ENCODE results near the gene KRTAP5-7. TPM values are rescaled to one million over a fixed set of nuclear protein-coding genes. Genes with fewer than 3 reads are reported as not detected.

The KRTAP5-7 gene
- total RNA-seq, 1 donor from 2014 or later = not detected

DNA sequence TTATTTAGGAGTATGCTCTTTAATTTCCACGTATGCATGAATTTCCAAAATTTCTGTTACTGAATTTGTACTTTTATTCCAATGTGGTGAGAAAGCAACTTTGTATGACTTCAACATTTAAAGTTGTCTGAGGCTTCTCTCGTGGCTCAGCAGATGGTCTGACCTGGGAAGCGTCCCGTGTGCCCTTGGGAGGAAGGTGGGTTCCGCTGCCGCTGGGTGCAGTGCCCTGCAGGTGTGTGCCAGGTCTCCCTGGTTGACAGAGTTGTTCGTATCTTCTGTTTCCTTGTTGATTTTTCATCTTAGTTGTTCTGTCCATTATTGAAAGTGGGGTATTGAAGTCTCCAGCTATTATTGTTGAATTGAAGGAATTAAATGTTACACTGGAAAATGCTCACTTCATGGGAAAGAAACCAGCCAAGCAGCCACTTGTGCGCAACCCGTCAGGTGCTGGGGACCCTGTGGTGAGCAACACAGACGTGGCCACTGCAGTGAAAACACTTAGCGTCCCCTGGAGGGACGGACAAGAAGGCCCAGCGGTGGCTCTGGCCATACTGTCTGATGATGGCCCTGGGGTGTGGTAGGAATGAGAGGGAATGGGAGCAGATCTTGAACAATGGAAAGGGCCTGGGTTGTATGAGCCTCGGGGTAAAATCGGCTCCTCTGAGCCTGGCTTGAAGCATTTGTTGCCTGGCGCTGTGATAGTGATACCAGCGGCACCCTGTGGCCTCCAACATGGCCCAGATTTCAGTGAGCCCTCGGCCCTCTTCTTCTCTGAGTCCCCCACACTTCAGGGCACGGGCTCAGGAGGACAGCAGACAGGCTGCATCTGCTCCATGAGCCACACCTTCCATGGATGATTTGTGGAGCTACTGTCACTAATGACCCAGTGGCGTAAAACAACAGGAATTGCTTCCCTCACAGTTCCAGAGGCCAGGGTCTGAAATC, 31.5 kb upstream of the KRTAP5-7 start:
- DNase-seq (ENCODE audit: low read depth in 2 of 2) = no peak

DNA sequence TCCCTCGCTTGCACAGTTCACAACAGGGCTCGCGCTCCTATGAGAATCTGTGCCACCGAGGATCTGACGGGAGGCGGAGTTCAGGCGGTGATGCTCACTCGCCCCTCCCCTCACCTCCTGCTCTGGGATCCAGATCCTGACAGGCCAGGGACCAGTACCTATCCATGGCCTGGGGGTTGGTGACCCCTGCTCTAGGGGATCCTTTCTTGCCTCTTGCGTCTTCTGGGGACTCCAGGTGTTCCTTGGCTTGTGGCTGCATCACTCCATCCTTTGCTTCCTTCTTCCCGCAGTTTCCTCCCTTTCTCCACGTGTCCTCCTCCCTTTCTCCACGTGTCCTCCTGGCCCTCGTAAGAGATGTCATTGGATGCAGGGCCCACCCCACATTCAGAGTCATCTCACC, 30.6 kb upstream of the KRTAP5-7 start:
- no peak for DNase-seq (ENCODE audit: low read depth in 2 of 2)

- no peak for DNase-seq (ENCODE audit: low read depth in 2 of 2)
Measured at GRCh38 chr11:71498091-71498490, 29.0 kb upstream of the KRTAP5-7 start.

- DNase-seq (ENCODE audit: low read depth in 2 of 2) = peak; percentile 86 to 87
Measured at GRCh38 chr11:71499125-71499524, 27.9 kb upstream of the KRTAP5-7 start.

- peak; percentile 74 to 81 for DNase-seq (ENCODE audit: low read depth in 2 of 2)
Measured at GRCh38 chr11:71499546-71499945, 27.5 kb upstream of the KRTAP5-7 start.

DNA sequence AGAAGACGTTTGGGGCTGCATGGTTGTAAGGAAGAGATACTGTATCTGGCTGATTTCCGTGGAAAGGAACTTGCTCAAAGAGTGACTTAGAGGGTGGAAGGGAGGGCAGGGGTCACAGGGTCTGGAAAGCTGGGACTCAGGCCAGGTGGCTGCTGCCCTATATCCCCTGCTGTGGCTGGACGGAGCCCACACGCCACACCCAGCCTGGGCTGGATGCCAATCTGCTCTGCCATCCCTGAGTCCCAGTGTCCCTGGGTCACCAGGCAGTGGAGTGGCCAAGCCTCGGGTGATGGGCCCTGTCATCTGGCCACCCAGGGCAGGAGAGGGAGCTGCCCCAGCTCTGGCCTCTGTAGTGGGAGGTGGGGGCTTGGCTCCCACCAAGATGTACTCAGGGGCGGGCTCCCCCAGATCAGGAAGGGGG, 26.5 kb upstream of the KRTAP5-7 start:
- DNase-seq (ENCODE audit: low read depth in 2 of 2) = peak; percentile 10 to 77

GRCh38 chr11:71501071-71501985, 25.7 kb upstream of the KRTAP5-7 start:
- no peak for DNase-seq (ENCODE audit: low read depth in 2 of 2)

- DNase-seq (ENCODE audit: low read depth in 2 of 2) = no peak
Measured at GRCh38 chr11:71502026-71502425, 25.0 kb upstream of the KRTAP5-7 start.

- no peak for DNase-seq (ENCODE audit: low read depth in 2 of 2)
Measured at GRCh38 chr11:71502871-71503435, 24.1 kb upstream of the KRTAP5-7 start.

DNA sequence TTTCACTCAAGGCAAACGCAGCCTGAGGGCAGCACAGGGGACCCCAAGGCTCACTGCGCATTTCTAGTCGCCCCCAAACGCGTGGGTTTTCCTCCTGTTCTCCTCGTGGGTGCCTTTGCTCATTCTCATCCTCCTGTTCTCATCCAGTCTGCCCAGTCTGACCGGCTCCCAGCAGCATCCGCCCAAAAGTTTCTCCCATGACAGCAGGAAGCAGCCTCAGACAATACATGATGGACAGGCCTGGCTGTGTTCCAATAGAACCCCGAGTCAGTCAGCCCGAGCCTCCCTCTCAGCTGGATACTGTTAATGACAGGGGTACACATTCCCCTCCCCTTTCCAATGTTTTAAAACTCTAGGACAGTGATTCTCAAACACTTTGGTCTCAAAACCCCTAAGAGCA, 22.5 kb upstream of the KRTAP5-7 start:
- DNase-seq (ENCODE audit: low read depth in 2 of 2) = peak; percentile 83 to 94

DNA sequence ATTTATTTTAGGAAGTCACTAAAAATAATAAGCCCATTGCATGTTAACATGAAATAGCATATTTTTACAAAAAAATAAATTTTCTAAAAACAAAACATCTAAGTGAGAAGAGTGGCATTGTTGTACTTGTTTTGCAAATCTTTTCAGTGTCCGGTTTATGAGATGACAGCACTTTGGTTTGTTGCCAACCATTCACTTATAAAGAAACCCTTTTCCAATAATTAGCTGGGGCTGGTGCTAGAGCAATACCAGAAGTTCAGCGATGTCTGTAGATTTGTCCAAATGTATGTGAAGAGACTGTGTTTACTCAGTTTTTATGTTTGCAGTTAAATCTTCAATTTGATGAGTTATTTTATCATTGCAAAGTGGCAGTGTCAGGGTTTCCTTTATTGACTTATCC, 22.1 kb upstream of the KRTAP5-7 start:
- peak; percentile 65 to 85 for DNase-seq (ENCODE audit: low read depth in 2 of 2)

DNA sequence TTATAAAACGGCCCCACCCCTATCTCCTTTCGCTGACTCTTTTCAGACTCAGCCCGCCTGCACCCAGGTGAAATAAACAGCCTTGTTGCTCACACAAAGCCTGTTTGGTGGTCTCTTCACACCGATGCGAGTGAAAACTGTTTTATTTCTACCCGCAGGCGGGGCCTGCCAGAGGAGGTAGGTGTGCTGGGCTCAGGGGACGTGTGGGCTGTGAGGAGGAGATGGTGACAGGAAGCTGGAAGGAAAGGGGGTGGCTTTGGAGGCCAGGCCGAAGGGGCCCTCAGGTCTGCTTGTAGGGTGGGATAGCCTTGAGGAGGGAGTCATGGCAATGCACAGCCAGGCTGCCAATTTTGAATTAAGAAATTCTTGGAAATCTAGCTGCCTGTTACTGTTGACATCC, 21.3 kb upstream of the KRTAP5-7 start:
- DNase-seq (ENCODE audit: low read depth in 2 of 2) = no peak

DNA sequence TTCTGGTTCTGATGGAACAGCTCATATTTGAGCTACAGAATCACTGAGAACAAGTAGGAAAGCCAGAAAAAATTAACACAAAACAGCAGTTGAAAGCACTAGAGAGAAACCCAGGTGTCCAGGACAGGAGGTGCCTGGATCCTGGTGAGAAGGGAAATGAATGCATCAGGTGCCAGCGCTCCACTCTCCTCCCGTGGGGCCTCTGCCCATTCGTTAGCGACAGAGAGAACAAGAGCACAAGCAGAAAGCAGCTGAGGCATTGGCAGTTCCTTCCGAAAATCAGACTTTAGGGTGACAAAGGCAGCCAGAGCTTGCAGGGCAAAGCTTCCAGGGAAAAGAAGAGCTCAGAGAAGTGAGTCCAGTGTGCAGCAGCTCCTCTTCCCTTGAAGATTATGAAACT, 20.0 kb upstream of the KRTAP5-7 start:
- DNase-seq (ENCODE audit: low read depth in 2 of 2) = no peak

DNA sequence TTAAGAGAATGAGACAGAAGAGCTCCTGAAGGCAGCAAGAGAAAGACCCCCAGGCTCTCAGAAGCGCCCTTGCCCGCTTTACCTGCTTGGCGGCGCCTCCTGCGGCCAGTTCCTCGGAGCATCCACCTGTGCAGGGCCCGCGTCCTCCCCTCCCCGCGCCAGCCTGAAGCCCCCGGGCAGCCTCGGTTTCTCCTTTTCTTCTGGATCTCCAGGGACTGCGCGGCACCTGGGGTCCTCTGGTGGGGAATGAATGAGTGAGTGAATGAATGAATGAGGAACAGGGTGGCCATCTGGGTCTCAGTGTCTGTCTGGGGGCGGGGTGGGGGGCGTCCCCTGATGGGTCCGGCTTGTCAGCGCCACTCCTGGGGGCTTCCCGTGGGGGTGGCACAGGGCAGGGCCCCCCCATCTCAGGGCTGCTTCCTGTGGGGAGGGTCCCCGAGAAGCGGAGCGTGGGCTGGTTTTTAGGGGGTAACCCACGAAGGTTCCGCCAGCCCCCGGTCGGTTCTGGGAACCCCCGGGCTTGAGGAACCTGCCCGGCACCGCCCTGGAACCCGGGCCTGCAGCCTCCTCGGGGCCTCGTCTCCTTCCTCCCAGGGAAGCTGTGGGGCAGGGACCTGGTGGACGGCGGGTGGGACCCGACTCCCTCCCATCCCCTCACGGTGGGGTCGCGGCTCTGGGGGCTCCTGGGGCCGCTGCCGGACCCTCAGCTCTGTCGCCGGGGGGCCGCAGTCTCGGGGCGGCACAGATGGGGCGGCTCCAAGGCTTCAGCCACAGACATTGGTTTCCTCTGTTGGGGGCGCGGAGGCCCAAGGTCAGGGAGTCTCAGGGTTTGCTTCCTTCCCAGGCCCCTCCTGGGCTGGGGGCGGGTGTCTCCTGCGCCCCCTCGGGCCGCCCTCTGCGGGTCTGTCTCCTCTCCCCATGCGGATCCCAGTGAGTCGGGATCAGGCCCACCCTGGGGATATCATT, 8.3 kb upstream of the KRTAP5-7 start:
- no peak for DNase-seq (ENCODE audit: low read depth in 2 of 2)

- DNase-seq (ENCODE audit: low read depth in 2 of 2) = no peak
Measured at GRCh38 chr11:71519546-71519945, 7.5 kb upstream of the KRTAP5-7 start.

- DNase-seq (ENCODE audit: low read depth in 2 of 2) = no peak
Measured at GRCh38 chr11:71525188-71525937, 1.7 kb upstream of the KRTAP5-7 start.

DNA sequence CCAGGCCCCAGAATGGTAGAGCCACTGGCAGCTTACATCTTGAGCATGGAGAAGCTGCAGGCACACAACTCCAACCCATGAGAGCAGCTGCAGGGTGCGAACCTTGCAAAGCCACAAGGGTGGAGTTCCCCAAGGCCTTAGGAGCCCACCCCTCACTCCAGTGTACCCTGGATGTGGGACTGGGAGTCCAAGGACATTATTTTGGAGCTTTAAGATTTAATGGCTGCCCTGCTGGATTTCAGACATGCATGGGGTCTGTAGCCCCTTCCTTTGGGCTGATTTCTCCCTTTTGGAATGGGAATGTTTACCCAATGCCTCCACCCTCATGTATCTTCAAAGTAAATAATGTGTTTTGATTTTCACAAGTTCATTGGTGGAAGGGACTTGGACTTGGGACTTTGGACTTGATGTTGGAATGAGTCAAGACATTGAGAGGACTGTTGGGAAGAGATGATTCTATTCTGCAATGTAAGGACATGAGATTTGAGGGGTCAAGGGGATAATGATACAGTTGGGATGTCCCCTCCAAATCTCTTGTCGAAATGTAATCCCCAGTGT, 1.1 kb upstream of the KRTAP5-7 start:
- no peak for DNase-seq (ENCODE audit: low read depth in 2 of 2)

GRCh38 chr11:71527576-71528210, 626 bp downstream of the KRTAP5-7 start:
- no peak for DNase-seq (ENCODE audit: low read depth in 2 of 2)

DNA sequence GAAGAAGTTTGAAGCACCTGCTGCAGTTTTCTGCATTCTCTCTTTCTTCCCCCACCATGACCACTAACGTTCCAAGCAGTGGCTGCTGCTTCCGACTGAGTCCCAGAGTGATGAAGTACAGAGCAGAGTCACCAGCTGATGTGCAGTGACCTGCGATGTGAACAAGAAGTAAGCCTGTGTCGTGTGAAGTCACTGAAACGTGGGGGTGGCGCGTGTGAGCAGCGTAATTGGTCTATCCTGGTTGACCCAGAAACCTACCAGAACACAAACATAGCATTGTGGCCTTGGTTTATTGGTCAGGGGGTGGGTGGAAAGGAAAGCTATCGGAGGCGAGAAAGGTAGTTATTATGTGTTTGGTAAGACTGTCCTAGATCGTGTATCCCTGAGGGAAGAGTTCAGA, 3.5 kb downstream of the KRTAP5-7 start:
- DNase-seq (ENCODE audit: low read depth in 2 of 2) = no peak

Data from lung microvascular endothelial cell (primary cell).